GM21447 (cell line): ENCODE data around the gene TBX10.
"Not testable (repeated sequence)": the region's sequence is repeated elsewhere in the genome, so short reads cannot be mapped to it uniquely, and the experiment has no call there.

ENCODE experiments used
- ATAC-seq: cut with Tn5 transposase; IDR thresholded peaks from one replicate; pipeline ENCODE4 v1.9.1; 2021; ENCODE audit not compliant: unreplicated experiment

TBX10 gene

DNA sequence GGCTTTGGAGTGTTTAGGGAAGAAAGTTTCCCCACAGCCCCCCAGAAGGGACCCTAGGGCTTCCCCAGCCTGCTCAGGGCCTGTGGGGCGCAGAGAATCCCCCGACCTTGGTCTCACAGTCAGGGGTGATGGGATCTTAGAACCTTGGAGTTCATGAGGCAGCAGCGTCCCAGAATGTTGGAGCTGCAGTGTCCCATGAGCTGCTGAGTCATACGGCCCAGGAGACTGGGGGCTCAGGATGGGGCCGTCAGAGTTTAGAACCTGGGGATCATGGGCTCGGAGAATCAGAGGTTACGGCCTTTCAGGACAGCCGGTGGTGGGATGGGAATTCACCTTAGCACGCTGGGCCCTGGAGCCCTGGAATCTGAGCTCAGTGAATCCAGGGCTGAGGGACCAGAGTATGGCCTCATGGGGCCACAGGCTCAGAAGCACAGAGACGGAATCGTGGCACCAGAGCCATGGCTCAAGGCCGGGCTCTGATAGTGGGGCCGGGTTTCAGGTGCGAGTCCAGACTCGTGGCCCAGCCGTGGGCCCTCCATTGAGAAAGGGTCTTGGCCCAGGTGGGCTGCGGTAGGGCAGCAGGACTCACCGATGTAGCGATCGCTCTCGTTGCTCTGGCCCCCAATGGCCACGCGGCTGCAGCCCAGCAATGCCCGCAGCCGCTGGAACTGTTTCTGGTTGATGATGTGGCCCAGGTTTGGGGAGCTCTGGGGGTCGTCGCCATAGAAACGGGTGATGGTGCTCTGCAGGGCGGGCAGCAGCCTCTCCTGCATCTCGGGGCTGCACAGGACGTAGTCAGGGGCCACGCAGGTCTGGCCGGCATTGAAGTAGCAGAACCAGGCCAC lies 25.4 kb upstream of the TBX10 start:
- ATAC-seq: no peak

DNA sequence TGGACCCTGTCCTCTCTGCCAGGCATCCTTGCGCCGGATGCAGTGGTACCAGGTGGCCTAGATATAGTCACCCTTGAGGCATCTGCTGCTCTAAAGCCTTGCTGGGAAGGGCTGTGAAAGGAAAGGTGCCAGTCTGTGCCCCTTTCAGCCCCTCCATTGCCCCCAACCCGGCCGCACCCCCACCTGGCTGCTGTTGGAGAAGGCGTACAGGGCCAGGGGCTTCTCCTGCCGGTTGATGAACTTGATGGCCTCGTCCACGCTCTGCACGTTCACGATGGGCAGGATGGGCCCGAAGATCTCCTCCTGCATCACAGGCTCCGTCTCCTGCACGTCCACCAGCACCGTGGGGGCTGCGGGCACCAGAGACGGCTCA lies 24.6 kb upstream of the TBX10 start:
- ATAC-seq: no peak

DNA sequence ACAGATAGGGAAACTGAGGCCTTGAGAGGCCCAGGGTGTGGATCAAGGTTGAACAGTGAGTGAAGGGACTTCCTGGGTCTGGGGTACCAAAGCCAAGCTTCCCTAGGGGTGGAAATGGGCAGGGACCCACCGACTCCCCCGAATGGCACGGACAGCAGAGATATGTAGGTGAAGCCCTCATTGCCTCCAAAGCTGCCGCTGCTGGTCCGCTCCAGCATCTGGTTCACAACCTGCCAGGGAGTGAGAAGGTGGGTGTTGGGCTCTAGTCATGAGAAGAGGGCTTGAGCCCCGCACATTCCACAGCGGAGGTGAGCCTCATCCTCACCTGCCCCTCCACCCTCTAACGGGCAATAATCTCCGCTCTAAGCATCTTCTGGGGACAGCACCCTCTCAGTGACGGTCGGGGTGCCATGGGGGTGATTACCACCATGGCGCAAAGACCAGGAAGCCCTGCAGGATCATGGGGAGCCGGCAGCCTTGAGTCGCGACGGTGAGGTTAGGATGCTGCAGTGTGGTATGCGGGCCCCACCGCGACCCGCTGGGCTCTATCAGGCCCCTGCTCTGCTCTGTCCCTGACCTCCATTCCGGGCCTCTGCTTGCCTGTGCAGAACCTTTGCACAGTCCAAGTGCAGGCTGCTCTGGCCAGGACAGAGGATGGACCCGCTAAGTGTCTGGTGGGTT lies 24.1 kb upstream of the TBX10 start:
- no peak for ATAC-seq

DNA sequence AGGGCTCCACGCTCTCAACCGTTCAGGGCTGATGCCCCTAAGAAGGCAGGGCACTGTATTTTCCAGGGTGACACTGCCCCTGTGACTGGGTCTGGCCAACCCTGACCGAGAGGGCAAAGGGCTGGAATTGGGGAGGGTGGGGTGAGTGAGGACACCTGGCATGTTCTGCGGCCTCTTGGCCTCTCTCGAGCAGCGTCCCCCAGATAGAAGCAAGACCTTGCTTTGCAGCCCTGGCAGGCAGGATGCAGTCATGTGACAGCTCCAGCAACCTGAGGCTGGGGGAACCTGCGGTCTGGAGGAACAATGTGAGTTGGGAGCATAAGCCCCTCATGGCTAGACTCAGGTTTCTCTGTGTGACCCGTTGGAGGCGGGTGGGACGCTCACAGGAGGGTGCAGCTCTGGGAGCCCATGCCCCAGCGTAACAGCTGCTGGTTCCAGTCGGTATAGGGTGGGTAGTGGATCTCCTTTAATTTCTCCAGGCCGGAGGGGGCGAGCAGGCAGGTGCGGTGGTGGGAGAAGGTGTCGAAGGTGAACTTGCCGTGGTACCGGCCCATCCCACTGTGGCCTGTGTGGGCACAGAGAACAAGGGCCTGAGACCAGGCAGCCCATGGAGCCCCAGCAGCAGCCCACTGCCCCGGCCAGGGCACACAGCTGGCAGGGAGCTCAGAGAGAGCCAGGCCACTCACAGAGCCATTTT lies 23.4 kb upstream of the TBX10 start:
- ATAC-seq: no peak

DNA sequence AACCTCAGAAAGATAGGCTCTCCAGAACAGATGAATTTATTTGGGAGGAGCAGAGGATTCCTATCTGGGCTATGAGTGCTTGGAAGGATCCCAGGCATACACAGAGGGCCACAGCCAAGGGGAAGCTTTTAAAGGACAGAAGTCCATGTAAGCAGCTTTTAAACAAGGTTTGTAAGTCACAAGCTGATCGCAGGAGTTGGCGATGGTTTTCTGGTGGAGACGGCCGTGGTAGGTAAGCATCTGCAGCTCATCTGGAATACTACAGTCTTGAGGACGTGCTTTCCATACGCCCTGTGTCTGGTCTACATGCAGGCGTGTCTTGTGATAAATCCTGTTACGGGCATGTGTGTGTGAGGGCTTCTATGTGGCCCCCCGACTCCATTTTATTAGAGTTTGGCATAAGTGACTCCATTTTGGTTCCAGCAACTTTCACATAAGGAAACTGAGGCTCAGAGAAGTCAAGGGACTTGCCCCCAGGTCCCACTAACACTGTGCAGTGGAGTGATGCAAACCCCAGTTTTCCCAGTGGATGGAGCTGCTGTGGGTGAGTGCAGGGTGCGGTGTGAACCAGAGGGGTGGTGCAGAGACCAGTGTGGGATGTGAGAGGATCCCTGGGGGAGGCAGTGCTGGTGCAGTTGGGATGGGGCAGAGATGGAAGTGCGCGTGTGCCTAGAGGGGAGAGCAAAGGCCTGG lies 22.7 kb upstream of the TBX10 start:
- no peak for ATAC-seq

DNA sequence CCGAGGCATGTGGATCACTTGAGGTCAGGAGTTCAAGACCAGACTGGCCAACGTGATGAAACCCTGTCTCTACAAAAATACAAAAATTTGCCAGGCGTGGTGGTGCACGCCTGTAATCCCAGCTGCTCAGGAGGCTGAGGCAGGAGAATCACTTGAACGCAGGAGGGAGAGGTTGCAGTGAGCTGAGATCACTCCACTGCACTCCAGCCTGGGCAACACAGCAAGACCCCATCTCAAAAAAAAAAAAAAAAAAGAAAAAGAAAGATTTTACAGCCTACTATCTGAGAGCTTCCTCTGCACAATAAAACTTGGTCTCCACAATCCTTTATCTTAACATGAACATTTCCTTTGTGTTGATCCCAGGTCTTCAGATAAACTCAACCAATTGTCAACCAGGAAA lies 21.2 kb upstream of the TBX10 start:
- ATAC-seq: not testable (repeated sequence)

DNA sequence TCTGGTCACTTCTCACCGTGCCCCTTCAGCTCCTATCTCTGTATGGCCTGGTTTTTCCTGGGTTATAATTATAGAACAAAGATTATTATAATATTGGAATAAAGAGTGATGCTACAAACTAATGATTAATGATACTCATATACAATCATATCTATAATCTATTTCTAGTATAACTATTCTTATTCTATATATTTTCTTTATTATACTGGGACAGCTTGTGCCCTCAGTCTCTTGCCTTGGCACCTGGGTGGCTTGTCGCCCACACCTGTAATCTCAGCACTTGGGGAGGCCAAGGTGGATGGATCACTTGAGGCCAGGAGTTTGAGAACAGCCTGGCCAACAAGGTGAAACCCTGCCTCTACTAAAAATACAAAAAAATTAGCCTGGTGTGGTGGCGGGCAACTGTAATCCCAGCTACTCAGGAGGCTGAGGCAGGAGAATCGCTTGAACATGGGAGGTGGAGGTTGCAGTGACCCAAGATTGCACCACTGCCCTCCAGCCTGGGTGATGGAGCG lies 20.1 kb upstream of the TBX10 start:
- not testable (repeated sequence) for ATAC-seq

DNA sequence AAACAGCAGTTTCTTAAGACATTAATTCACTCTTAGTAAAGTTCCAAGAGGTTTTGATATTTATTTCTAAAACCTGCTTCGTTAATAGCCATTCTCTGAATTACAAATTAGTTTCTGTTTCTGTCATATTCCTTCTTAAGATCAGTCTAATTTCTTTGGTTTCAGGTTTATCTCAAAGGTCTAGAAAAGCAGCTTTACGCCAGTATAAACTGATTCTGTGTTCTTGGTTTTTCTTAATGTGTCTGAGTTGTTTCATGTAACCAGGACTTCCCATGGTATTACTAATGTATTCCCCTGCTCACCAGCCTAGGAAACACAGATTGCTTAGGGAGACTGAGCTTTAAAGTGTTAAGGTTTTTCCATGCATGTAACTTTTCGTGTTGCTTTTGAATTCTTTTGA lies 17.7 kb upstream of the TBX10 start:
- ATAC-seq: no peak

DNA sequence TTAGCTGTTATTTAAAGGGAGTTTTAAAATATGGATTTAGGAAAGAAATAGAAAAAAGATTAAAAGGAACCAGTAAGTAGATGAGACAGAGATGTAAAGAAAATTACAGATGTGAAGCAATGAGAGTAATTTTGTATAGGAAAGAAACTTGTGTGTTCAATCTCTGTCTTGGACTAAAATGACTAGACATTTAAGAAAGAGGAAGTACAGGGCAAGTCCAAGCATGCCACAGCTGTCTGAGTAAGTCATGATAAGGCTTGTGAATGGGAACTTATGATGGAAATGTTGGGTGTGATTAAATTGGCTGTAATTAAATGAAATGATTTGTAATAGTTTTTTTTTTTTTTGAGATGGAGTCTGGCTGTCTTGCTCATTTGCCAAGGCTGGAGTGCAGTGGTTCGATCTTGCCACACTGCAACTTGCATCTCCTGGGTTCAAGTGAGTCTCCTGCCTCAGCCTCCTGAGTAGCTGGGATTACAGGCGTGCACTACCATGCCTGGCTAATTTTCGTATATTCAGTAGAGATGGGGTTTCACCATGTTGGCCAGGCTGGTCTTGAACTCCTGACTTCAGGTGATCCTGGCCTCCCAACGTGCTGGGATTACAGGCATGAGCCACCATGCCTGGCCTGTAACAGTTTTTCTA lies 16.8 kb upstream of the TBX10 start:
- no peak for ATAC-seq

DNA sequence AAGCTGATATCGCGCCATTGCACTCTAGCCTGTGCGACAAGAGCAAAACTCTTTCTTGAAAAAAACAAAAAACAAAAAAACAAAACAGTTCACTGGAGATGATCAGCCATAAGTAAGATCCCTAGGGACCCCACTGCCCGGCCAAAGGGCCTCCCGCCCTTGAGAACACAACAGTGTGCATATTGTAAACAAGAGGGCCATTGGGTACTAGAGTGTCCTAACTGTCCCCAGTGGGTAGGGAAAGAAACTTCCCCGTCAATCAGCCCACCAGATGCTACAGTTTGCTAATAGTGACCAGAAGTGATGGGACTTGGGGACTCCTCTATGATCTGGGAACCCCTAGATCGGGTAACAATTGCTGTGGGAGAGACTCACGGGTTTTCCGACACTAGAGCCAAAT lies 14.7 kb upstream of the TBX10 start:
- no peak for ATAC-seq

DNA sequence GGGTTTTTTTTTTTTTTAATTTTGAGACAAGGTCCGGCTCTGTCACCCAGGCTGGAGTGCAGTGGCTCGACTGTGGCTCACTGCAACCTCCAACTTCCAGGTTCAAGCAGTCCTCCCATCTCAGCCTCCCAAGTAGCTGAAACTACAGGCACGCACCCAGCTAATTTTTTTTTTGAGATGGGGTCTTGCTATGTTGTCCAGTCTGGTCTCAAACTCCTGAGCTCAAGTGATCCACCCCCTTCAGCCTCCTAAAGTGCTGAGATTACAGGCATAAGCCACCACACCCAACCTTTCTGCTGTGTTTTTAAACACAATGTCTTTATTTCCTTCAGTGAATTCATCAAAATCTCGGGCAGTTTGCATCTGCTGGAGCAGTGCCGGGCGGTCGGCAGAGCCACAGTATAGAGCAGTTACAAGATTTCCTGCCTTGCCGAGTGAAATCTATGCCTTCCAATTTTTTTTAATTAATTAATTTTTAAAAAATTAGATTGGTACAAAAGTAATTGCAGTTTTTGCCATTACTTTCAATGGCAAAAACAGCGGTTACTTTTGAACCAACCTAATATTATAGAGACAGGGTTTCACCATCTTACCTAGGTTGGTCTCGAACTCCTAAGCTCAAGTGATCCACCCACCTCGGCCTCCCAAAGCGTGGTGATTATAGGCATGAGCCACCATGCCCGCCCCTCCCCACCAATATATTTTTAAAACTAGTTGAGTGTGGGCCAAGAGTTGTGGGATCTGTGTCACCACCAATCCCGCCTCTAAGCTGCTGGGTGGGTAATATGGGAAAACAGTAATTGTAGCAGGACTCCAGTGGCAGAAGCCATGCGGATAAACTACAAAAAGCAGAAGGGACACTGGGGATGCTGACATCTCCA lies 13.6 kb upstream of the TBX10 start:
- no peak for ATAC-seq

DNA sequence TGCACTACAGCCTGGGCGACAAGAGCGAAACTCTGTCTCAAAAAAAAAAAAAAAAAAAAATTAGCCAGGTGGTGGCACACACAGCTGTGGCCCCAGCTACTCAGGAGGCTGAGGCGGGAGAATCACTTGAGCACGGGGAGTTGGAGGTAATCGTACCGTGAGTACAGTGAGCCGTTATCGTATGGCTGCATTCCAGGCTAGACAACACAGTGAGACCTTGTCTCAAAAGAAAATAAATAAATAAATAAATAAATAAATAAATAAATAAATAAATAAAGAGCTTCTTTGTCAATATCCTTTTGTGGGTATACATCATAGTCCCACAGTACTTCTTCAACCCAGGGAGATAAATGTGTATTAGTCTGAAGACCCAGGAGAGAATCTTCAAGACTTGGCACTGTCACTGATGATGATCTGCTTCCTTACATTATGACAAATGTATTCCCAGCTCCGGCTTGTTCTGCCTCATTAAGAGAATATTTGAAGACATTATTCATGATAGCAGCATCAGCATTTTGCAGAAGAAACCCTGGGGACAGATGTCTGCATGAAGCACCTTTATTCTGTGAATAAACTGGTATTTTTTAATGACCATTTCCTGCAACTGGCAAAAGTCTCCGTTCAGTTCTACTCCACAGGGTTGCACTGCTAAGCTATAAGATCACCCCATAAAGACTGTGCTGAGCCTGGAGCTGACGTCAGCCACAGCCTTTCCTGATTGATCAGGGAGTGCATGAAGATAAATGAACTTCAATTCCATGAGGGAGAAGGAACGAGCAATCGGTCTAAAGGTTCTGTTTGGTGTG lies 12.6 kb upstream of the TBX10 start:
- ATAC-seq: no peak

DNA sequence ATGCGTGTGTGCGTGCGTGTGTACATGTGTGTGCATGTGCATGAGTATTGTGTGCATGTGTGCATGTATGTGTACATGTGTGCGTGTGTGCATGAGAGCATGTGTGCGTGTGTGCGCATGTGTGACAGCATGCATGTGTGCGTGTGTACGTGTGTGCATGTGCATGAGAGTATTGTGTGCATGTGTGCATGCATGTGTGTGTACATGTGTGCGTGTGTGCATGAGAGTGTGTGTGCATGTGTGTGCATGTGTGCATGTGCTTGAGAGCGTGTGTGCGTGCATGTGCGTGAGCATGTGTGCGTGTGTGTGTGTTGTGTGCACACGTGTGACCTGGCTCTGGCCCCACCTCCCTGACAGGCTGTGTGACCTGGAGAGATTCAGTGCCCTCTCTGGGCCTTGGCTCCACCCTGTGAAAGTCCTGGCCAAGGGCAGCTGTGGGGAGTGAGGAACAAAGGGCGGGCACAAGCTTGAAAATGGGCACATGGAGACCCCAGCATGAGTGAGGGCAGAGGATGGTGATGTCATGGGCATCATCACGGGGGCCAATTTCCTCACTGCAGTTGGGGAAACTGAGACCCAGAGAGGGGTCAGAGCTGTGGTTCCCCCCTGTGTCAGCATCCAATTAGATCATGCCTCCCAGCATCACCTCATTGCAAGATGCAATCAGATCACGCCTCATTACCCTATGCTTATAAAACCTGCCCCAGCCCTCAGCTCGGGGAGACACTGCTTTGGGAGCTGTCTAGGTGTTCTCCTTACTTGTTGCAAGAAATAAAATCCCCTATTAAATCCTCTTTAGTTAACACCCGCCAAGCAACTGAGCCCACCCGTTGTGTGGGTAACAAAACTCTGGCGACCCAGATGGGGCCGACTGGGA lies 10.3 kb upstream of the TBX10 start:
- no peak for ATAC-seq

DNA sequence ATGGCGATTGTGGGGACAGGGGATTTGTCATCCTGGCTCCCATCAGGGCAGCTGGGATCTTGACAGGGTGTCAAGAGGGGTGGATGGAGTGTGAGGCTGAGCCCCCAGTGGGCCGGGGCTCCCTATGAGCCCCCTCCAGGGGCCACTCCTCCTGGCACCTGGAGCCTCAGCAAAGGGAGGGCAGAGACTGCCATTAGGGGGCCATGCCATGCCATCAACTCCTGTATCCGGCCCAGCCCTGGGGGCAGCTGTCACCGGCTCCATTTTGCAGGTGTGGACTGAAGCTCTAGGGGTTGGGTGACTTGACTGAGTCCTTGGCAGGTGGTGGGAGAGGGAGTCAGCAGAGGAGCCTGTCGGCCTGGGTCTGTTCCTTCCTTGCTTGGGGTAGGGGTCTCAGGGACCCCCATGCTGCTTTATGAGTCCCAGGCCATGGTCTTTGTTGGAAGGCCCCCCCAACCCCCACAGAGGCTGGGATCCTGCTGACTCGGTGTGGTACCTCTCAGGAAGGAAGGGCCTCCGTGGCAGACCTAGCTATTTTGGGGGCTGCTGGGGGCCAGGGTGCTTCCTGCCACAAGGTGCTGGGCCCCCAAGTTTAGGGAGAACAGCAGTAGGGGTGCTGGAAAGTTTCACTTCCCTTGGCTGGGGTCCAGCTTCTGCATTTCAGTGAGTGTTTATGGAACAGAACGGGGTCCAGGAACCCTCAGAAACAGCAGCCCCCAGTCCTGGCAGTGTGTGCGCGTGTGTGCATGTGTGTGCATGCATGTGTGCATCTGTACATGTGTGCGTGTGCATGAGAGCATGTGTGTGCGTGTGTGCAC lies 9.4 kb upstream of the TBX10 start:
- ATAC-seq: no peak

DNA sequence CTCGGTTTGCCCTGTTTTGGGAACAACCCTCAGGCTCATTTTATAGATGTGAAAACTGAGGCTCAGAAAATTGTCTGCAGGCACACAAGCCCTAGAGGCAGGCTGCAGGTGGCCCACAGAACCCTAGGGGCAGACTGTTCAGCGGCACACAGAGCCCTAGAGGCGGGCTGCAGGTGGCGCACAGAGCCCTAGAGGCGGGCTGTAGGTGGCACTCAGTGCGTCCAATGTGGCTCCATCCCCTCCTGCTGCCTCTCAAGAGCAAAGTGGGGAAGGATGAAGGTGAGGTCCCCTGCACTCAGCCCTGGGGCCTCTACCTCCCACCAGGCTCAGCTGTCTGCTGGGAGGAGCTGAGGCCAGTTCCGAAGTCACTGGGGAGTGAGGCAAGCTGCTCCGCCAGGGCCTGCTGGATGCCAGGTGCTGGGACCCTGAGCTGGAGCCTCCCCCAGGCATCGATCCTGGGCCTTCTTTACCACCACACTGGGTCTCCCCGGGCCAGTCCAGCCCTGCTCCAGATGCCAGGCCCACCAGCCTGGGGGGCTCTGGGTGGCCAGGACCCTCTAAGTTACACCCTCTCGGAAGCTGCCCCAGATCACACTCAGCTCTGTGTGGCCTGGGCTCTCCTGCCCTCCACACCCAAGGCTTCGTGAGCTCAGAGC lies 8.7 kb upstream of the TBX10 start:
- peak; percentile 40 for ATAC-seq

DNA sequence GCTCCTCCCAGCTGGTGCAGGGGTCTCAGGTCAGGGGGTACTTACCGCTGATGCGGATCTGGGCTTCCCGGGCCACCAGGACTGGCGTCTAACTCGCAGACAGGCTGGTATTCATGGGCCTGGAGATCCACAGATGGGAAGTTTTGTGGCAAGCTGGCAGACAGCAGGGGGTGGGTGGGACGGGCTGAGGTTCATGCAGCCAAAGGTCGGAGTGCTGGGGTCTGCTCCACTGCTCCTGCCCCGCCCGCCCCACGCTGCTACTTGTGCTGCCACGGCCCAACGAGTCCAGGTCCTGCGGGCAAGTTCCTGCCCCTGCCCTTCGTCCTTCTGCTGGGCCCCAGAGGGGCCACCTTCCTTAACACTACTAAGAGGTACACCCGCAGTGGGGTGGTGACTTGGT lies 7.9 kb upstream of the TBX10 start:
- ATAC-seq: no peak
